Thyroid gland (tissue), 4 donors: ENCODE results near the gene NUP98.
A peak's percentile ranks its signal among the peaks of the same experiment; 100 is the strongest.

Source experiments
- CTCF ChIP-seq, 6 experiments: fragments of 200-600 bp in 3 of 6; fragments of 450-650 bp in 3 of 6; sonication (generic) in 3 of 6; IDR thresholded peaks; one replicate each; pipeline ENCODE4 v1.5.1; 2016 to 2019; ENCODE audit warnings: antibody characterized with exemption in 6 of 6, mild to moderate bottlenecking in 2 of 6, inconsistent platforms in 1 of 6, moderate library complexity in 1 of 6
- POLR2A ChIP-seq, 2 donors: fragments of 450-650 bp; IDR thresholded peaks; one replicate each; pipeline ENCODE4 v1.6.1; 2017; ENCODE audit warnings: antibody characterized with exemption in 2 of 2, mild to moderate bottlenecking in 2 of 2, moderate library complexity in 1 of 2

- TF ChIP-seq CTCF (IDR thresholded peaks at IDR 0.05): peak in 5 of 6 experiments; percentile 7 to 57 (median 43)
- no peak for TF ChIP-seq POLR2A (IDR thresholded peaks at IDR 0.05)
These were observed 27.5 kb upstream of the NUP98 start for GRCh38 chr11:3824714-3825472.
